Endodermal cell (in vitro differentiated cells): ENCODE results near the gene SLC16A2. TPM values are rescaled to one million over a fixed set of nuclear protein-coding genes. Genes with fewer than 3 reads are reported as not detected.

ENCODE experiments used
- DNase-seq: peaks from one replicate; pipeline ENCODE4 v3.0.0-alpha.2; 2017
- H3K27ac ChIP-seq: 2 replicates; pipeline ENCODE4 v1.5.1; 2013; ENCODE audit warnings: mild to moderate bottlenecking, low read depth, low read length, moderate library complexity
- H3K27me3 ChIP-seq: 2 replicates; pipeline ENCODE4 v1.6.1; 2013; ENCODE audit warnings: mild to moderate bottlenecking, low read length, moderate library complexity; ENCODE audit not compliant: insufficient read depth, control insufficient read depth, poor library complexity, severe bottlenecking
- H3K36me3 ChIP-seq: 2 replicates; pipeline ENCODE4 v1.7.0; 2013; ENCODE audit warnings: mild to moderate bottlenecking, low read length, moderate library complexity; ENCODE audit not compliant: control insufficient read depth, insufficient read depth
- H3K4me1 ChIP-seq: one replicate; pipeline ENCODE4 v1.7.0; 2013; ENCODE audit warnings: low read length; ENCODE audit not compliant: control insufficient read depth, insufficient read depth
- H3K4me3 ChIP-seq: 2 replicates; pipeline ENCODE4 v1.5.1; 2013; ENCODE audit warnings: mild to moderate bottlenecking, low read length, moderate library complexity
- H3K9ac ChIP-seq: 2 replicates; pipeline ENCODE4 v1.6.1; 2013; ENCODE audit warnings: mild to moderate bottlenecking, low read length, moderate library complexity; ENCODE audit not compliant: poor library complexity, severe bottlenecking; ENCODE audit errors: extremely low read depth
- H3K9me3 ChIP-seq: 2 replicates; pipeline ENCODE4 v1.6.1; 2013; ENCODE audit warnings: mild to moderate bottlenecking, low read length, moderate library complexity; ENCODE audit not compliant: control insufficient read depth
- H3K27ac Mint-ChIP-seq: 2 replicates; pipeline ENCODE4 v1.8.0; 2020; ENCODE audit warnings: mixed read lengths
- H3K27me3 Mint-ChIP-seq: 2 replicates; pipeline ENCODE4 v1.8.0; 2021; ENCODE audit warnings: mild to moderate bottlenecking, mixed read lengths; ENCODE audit not compliant: insufficient read depth
- H3K36me3 Mint-ChIP-seq: 2 replicates; pipeline ENCODE4 v1.8.0; 2020; ENCODE audit warnings: low read depth, mixed read lengths
- H3K4me1 Mint-ChIP-seq: 2 replicates; pipeline ENCODE4 v1.8.0; 2020; ENCODE audit warnings: mixed read lengths
- H3K4me3 Mint-ChIP-seq: 2 replicates; pipeline ENCODE4 v1.8.0; 2020; ENCODE audit warnings: mild to moderate bottlenecking, moderate library complexity, mixed read lengths
- H3K9me3 Mint-ChIP-seq: 2 replicates; pipeline ENCODE4 v1.8.0; 2020; ENCODE audit warnings: mild to moderate bottlenecking, mixed read lengths
- WGBS, 2 experiments: methylation state at CpG; one replicate each; pipeline versions ENCODE4 v1.1.5 to v1.1.7; 2013; ENCODE audit warnings: missing lambda C conversion rate in 2 of 2, mixed read lengths in 1 of 2; ENCODE audit not compliant: insufficient coverage in 1 of 2, insufficient read length in 1 of 2; 5-methylcytosine and 5-hydroxymethylcytosine counted together
- total RNA-seq, 2 donors: library from RNA; stranded (reverse); fragmentation: NEBNext Ultra II Directional in 1 of 2; extraction: Animal tissue kit (Norgen Biotek cat#: 25700) in 1 of 2; gene quantifications; 2 replicates in 1 of 2; 3 replicates in 1 of 2; pipeline ENCODE4 v1.2.1, GENCODE V29; 2021
- TF ChIP-seq, protein P1 (sequence below): fragments of 200-600 bp; sonication (generic); conservative IDR thresholded peaks from 2 replicates; pipeline ENCODE4 v1.5.0; 2021; ENCODE audit warnings: antibody characterized with exemption, mild to moderate bottlenecking

The SLC16A2 gene
- total RNA-seq, 2 donors from 2014 or later, result 9.1 to 11.6 TPM

- H3K27ac ChIP-seq, result no peak overlapping the region
- TF ChIP-seq, protein P1, sequence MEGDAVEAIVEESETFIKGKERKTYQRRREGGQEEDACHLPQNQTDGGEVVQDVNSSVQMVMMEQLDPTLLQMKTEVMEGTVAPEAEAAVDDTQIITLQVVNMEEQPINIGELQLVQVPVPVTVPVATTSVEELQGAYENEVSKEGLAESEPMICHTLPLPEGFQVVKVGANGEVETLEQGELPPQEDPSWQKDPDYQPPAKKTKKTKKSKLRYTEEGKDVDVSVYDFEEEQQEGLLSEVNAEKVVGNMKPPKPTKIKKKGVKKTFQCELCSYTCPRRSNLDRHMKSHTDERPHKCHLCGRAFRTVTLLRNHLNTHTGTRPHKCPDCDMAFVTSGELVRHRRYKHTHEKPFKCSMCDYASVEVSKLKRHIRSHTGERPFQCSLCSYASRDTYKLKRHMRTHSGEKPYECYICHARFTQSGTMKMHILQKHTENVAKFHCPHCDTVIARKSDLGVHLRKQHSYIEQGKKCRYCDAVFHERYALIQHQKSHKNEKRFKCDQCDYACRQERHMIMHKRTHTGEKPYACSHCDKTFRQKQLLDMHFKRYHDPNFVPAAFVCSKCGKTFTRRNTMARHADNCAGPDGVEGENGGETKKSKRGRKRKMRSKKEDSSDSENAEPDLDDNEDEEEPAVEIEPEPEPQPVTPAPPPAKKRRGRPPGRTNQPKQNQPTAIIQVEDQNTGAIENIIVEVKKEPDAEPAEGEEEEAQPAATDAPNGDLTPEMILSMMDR, result no peak
- Mint-ChIP-seq H3K9me3 (peaks cover 43% of the 10 kb centered on the region), H3K4me1 (no peaks in the 10 kb centered on the region), H3K27ac (no peak overlapping the region), H3K4me3 (no peak overlapping the region), H3K36me3 (no peaks in the 10 kb centered on the region), H3K27me3 (no peaks in the 10 kb centered on the region)
- no peaks in the 10 kb centered on the region for H3K36me3 ChIP-seq
- no peak overlapping the region for H3K4me3 ChIP-seq
- H3K9ac ChIP-seq, result no peak overlapping the region
- no peaks in the 10 kb centered on the region for H3K9me3 ChIP-seq
- no peak for DNase-seq
- no peaks in the 10 kb centered on the region for H3K27me3 ChIP-seq
- 88% methylated on average over 1 of the region's 2 CpGs; no CpG with 5 or more reads in 1 of the 2 experiments for WGBS, 2 experiments
- H3K4me1 ChIP-seq, result no peaks in the 10 kb centered on the region
Observed at GRCh38 chrX:74437530-74437929, 16.2 kb downstream of the SLC16A2 start.

- WGBS, 2 experiments, result 80% methylated on average over 3 of the region's 3 CpGs; no CpG with 5 or more reads in 1 of the 2 experiments
- Histone ChIP-seq H3K4me1 (no peaks in the 10 kb centered on the region), H3K36me3 (no peaks in the 10 kb centered on the region), H3K4me3 (no peak overlapping the region), H3K27me3 (no peaks in the 10 kb centered on the region), H3K9ac (no peak overlapping the region), H3K9me3 (no peaks in the 10 kb centered on the region), H3K27ac (no peak overlapping the region)
- Mint-ChIP-seq H3K4me1 (no peaks in the 10 kb centered on the region), H3K27me3 (no peaks in the 10 kb centered on the region), H3K9me3 (peaks cover 36% of the 10 kb centered on the region), H3K27ac (no peak overlapping the region), H3K36me3 (no peaks in the 10 kb centered on the region), H3K4me3 (no peak overlapping the region)
- DNase-seq, result no peak
- TF ChIP-seq, protein P1, result no peak
Observed at GRCh38 chrX:74438764-74439163, 17.5 kb downstream of the SLC16A2 start.

DNA sequence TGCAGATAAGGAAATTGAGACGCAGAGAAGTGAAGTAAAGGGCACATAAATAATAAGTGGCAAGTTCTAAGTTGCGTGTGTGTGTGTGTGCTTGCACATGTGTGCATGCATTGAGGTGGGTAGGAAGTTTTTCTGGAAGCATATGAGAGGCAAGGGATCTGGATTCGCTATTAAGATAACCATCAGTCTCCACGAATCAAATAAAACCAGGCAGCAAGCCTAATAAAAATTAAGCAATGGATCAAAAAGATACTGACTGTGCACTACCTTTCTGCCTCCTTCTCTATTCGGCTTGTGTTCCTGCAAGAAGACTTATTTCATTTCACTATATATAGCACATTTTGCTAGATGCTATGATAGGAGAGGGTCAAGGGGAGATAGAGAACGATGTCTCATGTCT, 23.8 kb downstream of the SLC16A2 start:
- Histone ChIP-seq H3K9ac (no peak overlapping the region), H3K4me3 (no peak overlapping the region), H3K9me3 (no peaks in the 10 kb centered on the region), H3K36me3 (no peaks in the 10 kb centered on the region), H3K27me3 (no peaks in the 10 kb centered on the region), H3K27ac (no peak overlapping the region), H3K4me1 (no peaks in the 10 kb centered on the region)
- Mint-ChIP-seq H3K27ac (no peak overlapping the region), H3K9me3 (peaks cover 19% of the 10 kb centered on the region), H3K4me3 (no peak overlapping the region), H3K36me3 (no peaks in the 10 kb centered on the region), H3K4me1 (no peaks in the 10 kb centered on the region), H3K27me3 (no peaks in the 10 kb centered on the region)
- TF ChIP-seq, protein P1, result no peak
- no peak for DNase-seq
- 94% methylated on average over 4 of the region's 6 CpGs; no CpG with 5 or more reads in 1 of the 2 experiments for WGBS, 2 experiments
